Mesenteric fat pad (tissue), 1 donor: ENCODE measurements around the gene THEM4. TPM values are rescaled to one million over a fixed set of nuclear protein-coding genes. Genes with fewer than 3 reads are reported as not detected.

Source experiments
- DNase-seq: peaks from one replicate; pipeline ENCODE4 v3.0.0-alpha.2; 2020; ENCODE audit warnings: low spot score
- total RNA-seq: library from RNA; stranded (reverse); fragmentation: NEBNext Ultra II Directional; extraction: Animal tissue kit (Norgen Biotek cat#: 25700); gene quantifications from one replicate; pipeline ENCODE4 v1.2.1, GENCODE V29; 2021
- donor health status: DM: yes; HTN: yes; CAD: no.

THEM4 gene
- total RNA-seq, 1 donor from 2014 or later = 14.8 TPM

DNA sequence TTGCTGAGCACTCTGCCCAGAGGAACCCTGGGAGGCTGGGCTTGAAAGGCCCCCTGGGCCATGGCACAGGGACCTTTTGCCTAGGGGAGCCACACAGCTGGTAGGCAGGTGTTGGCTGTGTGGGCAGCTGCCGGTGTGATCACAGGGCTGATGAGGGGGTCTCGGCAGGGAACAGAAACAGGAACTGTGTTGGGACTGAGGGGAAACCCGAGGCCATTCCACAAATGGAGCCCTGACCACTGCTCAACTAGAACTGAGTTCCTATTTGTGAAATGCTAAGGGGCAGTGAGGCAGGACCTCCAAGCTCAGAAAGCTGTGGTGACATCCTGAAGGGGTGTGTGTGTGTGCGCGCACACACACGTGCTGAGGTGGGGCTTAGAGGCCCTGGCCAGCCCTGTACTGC is 49.4 kb downstream of the THEM4 start:
- peak; percentile 71 for DNase-seq

DNA sequence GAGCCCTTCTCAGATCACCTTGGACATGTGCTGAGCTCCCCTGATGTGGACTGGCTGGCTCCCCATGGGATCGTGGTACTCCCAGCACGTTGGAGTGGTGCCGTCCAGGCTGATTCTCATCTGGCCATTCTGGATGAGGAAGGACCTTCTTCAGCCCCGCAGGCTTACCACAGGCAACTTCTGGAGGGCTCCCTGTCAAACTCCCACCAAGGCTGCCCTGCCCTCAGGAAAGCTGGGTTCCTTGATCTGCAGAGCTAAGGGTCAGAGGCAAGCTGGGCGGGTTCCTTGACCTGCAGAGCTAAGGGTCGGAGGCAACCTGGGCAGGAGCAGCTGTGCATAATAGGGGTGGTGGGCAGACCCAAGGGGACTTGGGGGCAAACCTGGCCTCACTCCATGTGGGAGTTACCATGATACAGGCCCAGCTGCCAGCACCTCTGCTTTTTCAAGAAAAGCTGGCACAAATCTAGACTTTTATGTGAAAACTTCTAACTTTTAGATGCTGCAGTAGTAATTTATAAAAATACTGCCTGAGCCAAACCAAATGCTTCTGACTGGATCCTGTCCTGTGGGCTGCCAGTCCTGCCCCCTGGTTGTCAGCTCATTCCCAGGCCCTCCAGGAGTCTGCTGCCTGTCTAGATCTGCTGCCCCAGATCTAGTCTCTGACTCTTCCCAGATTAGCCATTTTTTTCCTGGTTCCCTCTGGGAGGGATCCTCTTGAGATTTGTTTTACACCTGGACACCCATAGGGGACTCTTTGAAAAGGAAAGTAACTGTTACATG is 50.2 kb downstream of the THEM4 start:
- peak; percentile 72 for DNase-seq

DNA sequence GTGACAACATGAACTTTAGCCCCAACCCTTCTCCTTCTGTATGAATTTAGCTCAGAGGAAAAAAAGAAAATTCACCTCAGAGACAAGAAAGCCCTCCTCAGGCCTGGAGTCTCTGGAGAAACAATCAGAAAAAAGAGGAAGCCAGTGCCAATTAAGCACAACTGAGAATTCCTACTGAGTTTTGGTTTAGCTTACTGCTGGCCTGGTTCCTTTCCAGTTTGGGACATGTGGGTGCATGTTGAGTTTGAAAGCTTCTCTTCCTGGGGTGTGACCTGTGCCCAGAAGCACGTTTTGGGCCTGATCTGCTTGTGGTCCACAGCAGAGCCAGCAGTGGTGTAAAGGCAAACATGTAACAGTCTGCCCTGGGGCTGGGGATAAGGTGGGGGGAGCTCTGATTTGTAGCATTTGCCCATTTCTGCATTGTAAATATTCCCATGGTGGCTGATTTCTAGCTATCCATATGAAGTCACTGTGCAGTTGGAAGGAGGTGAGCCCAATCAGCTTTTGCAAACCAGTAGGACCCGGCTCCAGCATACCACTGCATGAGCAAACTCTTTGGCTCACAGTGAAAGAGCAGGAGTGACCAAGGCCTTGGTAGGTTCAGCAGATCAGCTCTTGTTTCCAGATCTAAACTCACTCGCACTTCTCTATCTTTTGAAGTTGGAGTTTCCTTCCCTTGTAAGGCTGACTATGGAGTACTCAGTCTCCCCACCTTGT is 51.1 kb downstream of the THEM4 start:
- peak; percentile 30 for DNase-seq

DNA sequence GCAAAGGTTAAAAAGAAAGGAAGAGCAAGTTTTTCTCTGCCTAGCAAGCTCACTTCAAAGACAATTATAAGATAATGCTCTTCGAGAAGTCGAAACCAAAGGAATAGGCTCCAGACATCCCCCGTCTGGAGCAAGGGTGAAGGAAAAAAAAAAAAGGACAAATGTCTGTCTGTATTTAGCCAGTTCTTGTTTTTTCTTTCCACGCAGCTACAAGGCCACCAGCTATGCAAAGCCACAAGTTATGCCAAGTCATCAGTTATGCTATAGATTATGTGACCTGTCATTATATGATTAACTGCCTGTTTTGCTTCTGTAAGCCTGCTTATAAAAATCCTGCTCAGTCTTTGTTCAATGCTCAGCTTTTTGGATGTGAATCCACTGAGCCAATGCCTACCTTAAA is 53.4 kb downstream of the THEM4 start:
- no peak for DNase-seq

DNA sequence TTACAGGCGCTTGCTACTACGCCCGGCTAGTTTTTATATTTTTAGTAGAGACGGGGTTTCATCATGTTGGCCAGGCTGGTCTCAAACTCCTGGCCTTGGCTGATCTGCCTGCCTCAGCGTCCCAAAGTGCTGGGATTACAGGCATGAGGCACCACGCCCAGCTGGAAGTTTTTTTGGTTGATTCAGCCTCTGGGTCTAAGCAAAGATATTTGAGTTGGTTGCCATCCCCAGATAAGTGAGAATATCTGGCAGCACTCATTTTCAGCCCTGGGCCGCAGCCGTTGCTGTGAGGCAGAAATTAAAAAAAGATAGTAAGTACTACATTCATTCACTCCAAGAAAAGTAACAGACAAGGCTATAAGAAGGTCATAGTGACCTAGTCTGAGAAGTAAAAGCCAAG is 53.8 kb downstream of the THEM4 start:
- peak; percentile 57 for DNase-seq

DNA sequence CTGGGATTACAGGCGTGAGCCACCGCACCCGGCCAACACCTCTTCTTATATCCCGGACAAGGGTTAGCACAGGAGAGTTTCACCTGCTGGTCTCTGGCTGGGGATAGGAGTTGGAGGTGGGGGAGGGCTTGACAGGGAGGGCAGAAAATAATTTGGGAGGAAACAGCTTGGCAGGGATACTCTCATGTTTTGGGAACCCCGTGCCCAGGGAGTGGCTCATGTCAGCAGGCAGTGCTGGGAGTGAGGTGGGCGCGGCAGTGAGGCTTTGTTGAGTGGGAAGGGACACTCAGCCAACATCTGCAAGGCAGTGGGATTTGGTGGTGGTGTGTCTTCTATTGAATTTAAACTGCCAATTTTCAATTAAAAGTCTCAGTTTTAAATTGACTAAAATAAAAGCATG is 54.7 kb downstream of the THEM4 start:
- DNase-seq = peak; percentile 39

DNA sequence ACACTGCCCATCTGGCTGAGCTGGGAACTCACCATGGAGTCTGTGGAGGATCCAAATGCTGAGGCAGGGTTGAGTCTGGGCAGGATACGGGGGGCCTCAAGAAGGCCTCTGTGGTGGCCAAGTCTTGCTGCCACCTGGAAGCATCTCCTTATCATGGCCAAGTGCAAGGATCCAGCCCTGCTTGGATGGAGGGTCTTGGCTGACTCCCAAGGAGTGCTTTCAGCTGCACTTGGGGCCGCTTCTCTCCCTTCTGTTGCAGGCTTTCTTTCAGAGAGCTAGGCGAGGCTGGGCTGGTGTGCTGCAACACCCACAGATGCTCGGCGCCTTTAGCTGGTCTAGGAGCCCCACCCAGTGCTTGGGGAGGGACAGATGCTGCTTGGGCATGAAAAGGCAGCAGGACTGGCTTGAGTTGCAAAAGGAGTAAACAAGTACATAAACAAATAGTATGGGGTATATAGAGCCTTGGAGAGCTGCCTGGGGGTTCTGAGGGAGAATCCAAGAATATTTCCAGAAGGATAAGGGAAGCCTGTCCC is 55.8 kb downstream of the THEM4 start, which contains the start of gene THEM5:
Gene THEM5, minus strand, starts transcription at position 302 of the 533 bp plus-strand sequence. Its CDS starts 147 bp downstream, at position 155.
- DNase-seq = peak; percentile 64

DNA sequence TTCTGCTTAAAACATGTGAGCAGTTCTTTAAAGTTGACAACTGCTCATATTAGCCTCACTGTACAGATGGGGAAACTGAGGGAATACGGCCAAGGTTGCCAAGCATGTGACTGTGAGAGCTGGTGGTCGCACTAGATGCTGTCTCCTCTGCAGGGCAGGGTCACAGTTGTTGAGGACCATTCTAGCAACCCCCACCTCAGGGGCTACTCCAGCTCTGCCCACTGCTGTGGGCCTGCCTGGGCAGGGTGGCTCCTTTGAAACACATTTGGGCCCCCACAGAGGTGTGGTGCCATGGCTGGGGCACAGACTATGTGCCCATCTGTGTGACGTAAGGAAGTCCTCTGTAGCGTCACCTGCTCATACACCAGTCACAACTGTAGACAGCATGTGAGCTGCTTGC is 56.6 kb downstream of the THEM4 start:
- DNase-seq = peak; percentile 62

DNA sequence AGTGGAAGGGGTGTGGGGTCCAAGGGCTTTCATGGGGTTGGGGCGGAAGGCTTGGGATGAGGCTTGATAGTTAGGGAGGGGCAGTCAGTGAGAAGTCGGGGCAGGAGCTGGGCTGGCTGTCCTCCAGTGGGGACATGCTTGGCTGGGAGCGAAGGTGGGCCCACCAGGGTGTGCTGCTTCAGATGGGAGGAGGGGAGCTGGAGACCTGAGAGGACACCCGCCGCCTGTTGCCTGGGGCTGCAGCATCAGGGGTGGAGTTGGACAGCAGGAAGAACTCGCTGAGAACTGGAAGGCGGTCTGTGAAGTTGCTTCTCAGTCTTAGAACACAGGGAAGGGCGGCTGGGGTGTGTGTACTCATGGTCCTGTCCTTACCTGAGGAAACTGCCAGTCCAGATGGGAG is 57.4 kb downstream of the THEM4 start:
- DNase-seq = peak; percentile 79

DNA sequence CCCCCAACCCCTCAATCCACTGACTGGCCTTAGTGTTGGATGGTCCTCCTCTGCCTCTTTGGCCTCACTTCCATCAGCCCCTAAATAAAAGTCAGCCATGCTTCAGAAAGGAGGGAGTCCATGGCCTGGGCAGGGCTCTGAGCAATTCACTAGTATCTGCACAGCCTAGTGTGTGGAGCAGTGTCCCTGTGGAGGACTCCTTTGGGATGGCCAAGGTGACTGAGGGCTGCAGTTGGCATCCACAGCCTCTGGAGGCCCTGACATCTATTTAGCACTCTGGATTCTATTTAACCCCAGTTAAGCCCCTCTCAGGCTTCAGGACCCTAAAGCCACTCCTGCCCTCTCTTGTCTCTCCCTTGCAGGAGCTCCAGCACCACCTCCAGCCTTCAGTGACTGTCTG is 59.4 kb downstream of the THEM4 start:
- DNase-seq = peak; percentile 73

DNA sequence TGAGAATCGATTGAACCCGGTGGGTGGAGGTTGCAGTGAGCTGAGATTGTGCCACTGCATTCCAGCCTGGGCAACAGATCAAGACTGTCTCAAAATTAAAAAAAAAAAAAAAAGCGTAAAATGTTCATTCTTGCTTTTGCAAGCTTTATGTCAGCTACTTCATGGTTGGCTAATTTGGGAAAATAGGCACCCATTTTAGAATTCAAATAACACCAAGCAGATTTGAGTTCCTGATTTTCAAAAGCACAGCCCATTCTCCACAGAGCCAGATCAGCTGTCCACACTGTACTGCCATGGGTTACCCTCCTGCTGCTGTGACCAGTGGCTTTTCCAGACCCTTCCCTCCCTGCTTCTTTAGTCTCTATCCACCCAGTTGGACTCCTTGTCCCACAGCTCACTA is 60.2 kb downstream of the THEM4 start:
- peak; percentile 20 for DNase-seq

DNA sequence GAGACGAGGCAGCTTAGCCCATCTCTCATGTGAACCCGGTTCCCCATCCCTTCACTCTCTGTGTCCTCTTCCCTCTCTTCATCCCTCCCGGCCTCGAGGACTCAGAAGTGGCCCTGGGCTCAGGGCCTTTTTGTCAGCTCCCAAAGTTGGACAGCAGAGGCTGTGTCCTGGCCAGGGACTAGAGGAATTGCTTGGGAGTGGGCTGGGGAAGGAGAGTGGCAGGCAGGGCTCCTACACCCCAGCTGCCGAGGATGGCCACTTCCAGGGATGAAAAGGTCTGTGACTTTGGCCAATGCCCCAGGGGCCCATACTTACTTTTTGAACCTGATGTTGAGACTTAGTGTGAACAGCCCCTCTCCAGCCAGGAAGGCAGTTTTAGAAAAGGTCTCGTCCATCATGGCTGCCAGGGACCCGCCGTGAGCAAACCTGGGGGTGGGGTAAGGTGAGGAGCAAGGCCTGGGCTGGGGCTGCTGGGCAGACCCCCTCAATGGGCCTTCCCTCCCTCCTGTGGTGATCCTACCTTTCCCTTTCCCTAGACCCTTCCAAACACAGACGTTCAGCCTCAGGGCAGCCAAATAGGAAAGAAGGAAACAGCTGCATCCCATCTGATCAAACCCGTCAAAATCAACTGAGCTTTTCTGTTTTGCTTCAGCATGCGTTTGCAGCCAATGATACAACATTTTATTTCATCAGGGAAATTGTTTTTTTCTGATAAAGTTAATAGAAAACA is 61.3 kb downstream of the THEM4 start:
- peak; percentile 45 for DNase-seq

DNA sequence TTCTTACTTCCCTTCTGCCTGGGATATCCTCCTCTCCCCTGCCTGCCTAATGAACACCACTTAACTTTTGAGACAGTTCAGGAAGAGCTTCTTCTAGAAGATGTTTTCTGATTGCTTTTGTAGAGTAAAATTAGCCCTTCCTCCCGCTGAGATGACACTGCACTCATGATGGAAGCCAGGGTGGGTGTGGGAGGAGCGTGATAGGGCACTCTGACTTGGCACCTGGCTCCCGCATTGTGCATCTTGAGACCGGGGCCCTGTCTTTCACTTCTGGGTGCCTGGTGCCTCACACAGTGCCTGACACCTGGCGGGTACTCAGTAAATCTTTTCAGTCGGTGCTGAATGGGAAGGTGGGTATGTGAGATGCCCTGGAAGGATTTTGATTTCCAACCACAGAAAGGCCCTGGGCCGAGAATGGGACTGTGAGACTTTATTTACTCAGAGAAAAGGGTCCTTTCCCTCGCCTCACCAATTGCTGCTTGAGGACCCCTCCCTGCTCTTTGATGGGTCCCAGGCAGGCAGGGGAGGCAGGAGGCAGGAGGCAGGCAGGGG is 62.5 kb downstream of the THEM4 start:
- DNase-seq = no peak

DNA sequence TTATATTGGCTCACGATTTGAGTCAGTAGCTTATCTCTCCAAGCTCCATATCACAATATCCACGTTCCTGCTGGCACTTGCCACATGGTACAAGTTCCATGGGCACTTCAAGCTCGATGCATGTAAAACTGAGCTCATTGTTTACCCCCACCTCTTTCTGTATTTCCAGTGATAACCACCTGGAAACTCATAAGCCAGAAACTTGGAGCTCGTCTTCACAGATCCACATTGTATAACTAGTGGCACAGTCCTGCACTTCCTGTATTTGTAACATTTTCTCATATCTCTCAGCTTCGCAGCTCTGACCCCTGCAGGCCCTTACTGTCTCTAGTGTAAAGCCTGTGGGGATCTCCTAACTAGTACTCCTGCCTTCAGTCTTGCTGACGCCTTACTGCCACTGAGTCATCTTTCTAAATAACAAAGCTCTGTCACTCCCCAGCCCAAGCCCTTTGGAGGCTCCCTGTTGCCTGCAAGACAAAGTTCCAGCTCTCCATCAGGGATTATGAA is 63.2 kb downstream of the THEM4 start:
- DNase-seq = no peak

DNA sequence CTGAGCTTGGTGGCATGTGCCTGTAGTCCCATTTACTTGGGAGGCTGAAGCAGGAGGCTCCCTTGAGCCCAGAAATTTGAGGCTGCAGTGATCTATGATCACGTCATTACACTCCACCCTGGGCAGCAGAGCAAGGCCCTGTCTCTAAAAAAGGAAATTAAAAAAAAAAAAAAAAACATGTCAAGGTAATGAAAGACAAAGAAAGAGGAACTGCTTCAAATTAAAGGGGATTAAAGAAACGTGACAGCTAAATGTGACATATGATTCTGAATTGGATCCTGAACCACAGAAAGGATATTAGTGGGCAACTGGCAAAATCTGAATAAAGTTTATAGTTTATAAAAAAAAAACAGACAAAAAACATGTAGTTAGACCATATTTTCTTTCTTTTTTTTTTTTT is 65.9 kb downstream of the THEM4 start:
- DNase-seq = no peak

DNA sequence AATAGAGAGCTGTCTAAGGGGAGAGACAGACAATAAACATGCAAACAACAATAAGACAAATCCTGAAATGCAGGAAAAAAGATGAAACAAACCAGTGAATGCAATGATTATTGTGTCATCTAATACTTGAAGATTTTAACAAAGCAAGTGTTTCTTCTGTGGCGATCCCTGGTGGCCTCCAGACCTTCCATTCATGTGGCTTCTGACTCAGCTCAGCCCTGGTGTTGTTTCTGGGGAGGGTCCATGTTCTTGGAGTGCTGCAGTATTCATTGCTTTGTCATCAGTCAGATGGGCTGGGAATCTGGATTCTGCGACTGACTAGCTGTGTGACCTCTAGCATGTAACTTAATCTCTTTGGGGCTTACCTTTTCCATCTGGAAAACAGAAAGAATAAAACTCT is 68.2 kb downstream of the THEM4 start:
- DNase-seq = no peak

DNA sequence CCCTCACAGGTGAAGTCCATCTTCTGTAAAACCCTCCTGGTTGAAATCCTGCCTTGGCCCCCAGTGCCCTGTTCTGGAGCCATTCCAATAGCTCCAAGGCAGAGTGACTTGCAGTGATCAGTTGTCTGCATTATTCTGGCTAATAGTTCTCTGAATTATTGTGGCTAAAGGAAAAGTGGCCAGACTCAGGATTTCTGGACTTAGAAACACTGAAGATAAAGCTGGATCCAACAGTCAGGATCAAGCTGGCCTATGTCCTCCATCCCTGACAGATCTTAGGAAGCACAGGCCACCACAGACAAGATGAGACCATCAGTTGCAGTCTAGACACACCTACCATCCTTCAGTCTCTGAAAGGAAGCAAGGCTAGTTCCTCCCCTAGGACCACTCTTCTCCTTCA is 68.9 kb downstream of the THEM4 start:
- no peak for DNase-seq

DNA sequence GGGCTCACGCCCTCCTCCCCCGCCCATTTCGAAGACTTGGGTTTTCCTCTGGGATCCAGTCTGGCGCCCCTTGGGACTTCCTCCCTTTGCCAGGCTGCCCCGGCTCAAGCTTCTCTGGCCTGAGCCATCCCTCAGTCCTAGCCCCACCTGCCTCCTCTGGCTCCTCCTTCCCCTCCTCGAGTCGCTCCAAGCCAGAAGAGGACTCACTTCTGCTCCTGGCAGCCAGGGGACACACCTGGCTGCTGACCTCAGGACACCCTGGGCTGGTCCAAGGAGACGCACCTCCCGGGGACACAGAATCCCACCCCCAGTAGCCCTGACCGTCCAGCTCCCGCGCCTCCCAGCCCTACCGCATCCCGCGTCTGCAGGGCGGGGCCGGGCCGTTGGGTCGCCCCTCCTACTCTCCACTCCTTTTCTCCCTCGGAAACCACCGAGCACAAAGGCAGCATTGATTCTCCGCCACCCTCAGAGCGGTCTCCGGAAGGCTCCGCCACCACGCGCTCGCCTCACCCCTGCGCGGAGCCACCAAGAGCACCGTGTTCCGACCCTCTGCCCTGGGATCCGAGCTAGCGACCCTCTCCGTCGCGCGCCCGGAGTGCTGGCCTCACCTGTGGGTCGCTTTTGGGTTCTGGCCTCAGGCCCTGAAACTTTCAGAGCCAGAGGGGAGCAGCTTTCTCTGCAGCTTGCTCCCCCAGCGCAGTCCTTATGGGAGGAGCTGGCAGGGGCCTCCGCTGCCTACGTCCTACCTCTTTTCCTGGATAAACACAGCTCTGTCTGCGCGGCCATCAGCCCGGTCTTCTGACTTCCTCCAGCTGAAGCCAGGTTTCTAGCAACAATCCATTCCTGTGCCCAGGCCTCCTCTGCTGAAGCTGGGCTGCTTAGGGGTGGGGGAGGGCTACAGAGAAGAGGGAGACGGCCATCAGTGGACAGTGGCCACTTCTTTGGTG is 69.6 kb downstream of the THEM4 start, which contains the start of gene C2CD4D:
Gene C2CD4D, minus strand, starts transcription at position 364 of the 947 bp plus-strand sequence. CDS start 831 bp downstream, outside the sequence.
- DNase-seq = no peak

DNA sequence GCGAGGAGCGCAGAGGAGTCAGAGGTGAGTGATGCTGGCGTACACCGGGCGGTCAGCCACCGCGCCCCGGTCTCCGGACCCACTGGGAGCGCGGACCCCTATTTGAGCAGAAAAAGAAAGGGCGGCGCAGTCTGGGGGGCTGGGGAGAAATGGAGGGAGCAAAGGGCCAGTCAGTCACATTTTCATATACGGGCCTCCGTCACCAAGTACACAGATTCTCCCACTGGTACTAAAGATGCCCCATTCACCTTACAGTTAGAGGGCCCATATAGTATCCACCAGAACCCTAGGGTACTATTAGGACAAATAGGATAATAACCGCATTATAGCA is 70.3 kb downstream of the THEM4 start:
- no peak for DNase-seq
